Natural killer cell (primary cell): Measurements from ENCODE around the gene POLR2B. TPM values are rescaled to one million over a fixed set of nuclear protein-coding genes. Genes with fewer than 3 reads are reported as not detected.
A peak's percentile ranks its signal among the peaks of the same experiment; 100 is the strongest.

Source experiments
- ATAC-seq, 3 donors: fragments of 150-1000 bp in 2 of 3; fragments of 200-7000 bp in 1 of 3; cut with Tn5 transposase; 1 replicate in 1 of 3; 2 replicates in 2 of 3; pipeline ENCODE4 v1.10.0; 2021; ENCODE audit warnings: mild to moderate bottlenecking in 2 of 3, moderate library complexity in 2 of 3
- DNase-seq, 2 donors: peaks; one replicate each; pipeline versions ENCODE4 v3.0.0 to v3.0.0-alpha.2; 2013 to 2021; ENCODE audit warnings: mixed read lengths in 1 of 2
- H3K27ac ChIP-seq: one replicate; pipeline ENCODE4 v1.5.1; 2013; ENCODE audit warnings: mild to moderate bottlenecking, low read length
- H3K27me3 ChIP-seq: one replicate; pipeline ENCODE4 v1.6.1; 2013; ENCODE audit warnings: low read length; ENCODE audit not compliant: control insufficient read depth, insufficient read depth
- H3K36me3 ChIP-seq: one replicate; pipeline ENCODE4 v1.6.1; 2013; ENCODE audit warnings: low read length; ENCODE audit not compliant: control insufficient read depth, insufficient read depth
- H3K4me1 ChIP-seq: one replicate; pipeline ENCODE4 v1.6.1; 2013; ENCODE audit warnings: low read length; ENCODE audit not compliant: control insufficient read depth, insufficient read depth
- H3K4me3 ChIP-seq: one replicate; pipeline ENCODE4 v1.5.1; 2013; ENCODE audit warnings: low read length
- H3K9me3 ChIP-seq: one replicate; pipeline ENCODE4 v1.6.1; 2013; ENCODE audit warnings: low read length; ENCODE audit not compliant: control insufficient read depth, insufficient read depth
- H3K27ac Mint-ChIP-seq, 2 donors: one replicate each; pipeline ENCODE4 v1.8.0; 2022; ENCODE audit warnings: mild to moderate bottlenecking in 2 of 2, mixed read lengths in 2 of 2, moderate library complexity in 1 of 2
- H3K27me3 Mint-ChIP-seq, 2 donors: one replicate each; pipeline ENCODE4 v1.8.0; 2022; ENCODE audit warnings: low read depth in 2 of 2, mixed read lengths in 2 of 2
- H3K36me3 Mint-ChIP-seq: one replicate; pipeline ENCODE4 v1.8.0; 2022; ENCODE audit warnings: mixed read lengths
- H3K4me1 Mint-ChIP-seq, 2 donors: one replicate each; pipeline ENCODE4 v1.8.0; 2022; ENCODE audit warnings: mixed read lengths in 2 of 2
- H3K4me3 Mint-ChIP-seq: one replicate; pipeline ENCODE4 v1.8.0; 2022; ENCODE audit warnings: mild to moderate bottlenecking, moderate library complexity, mixed read lengths
- H3K9me3 Mint-ChIP-seq, 2 donors: one replicate each; pipeline ENCODE4 v1.8.0; 2022; ENCODE audit warnings: mixed read lengths in 2 of 2
- WGBS: methylation state at CpG from one replicate; pipeline ENCODE4 v1.1.7; 2013; ENCODE audit warnings: missing lambda C conversion rate; ENCODE audit not compliant: insufficient coverage; 5-methylcytosine and 5-hydroxymethylcytosine counted together
- intact Hi-C: fragments of 100-400 bp; cut with micrococcal nuclease; formaldehyde crosslinking; loops from one replicate; pipeline ENCODE4 v1.14.2; 2022
- total RNA-seq, 4 donors: library from RNA; stranded (reverse); fragments of 120-200 nt in 1 of 4; gene quantifications; one replicate each; pipeline versions ENCODE4 v1.2.3 to v1.2.4, GENCODE V29; 2013 to 2022
- TF ChIP-seq, protein P1 (sequence below): fragments of 200-600 bp; IDR thresholded peaks from one replicate; pipeline ENCODE4 v1.8.0; 2022; ENCODE audit warnings: antibody characterized with exemption

POLR2B gene
- total RNA-seq, 3 donors from 2014 or later (not counting 1 experiment from before 2014, with no cell fraction given) = 108 to 113 (median 110) TPM

DNA sequence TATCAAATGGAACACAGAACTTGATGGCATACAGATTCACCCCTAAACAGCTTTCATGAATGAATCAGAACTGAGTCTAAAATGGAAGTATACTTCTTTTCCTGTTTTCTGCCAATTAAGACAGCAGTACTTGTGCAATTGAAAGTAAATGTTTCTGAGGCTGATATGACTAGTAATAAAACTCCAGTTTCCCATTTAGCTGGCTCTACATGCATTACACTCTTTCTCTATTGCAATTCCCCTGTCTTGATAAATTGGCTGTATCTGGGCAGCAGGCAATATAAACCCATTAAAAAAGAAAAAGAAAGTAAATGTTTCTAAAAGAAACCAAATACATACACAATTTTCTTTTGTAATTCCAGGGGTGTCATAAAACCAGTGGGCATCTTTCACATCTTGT lies 5.9 kb upstream of the POLR2B start:
- no peaks in the 10 kb centered on the region for H3K9me3 ChIP-seq
- ATAC-seq = no peak
- H3K27ac ChIP-seq = no peak overlapping the region
- Mint-ChIP-seq H3K4me1 (peaks cover 34 to 44% of the 10 kb centered on the region in 2 donors), H3K27ac (no peak overlapping the region), H3K27me3 (no peaks in the 10 kb centered on the region), H3K9me3 (peaks cover 0 to 4% of the 10 kb centered on the region in 2 donors), H3K36me3 (peaks cover 39% of the 10 kb centered on the region), H3K4me3 (no peak overlapping the region)
- TF ChIP-seq, protein P1, sequence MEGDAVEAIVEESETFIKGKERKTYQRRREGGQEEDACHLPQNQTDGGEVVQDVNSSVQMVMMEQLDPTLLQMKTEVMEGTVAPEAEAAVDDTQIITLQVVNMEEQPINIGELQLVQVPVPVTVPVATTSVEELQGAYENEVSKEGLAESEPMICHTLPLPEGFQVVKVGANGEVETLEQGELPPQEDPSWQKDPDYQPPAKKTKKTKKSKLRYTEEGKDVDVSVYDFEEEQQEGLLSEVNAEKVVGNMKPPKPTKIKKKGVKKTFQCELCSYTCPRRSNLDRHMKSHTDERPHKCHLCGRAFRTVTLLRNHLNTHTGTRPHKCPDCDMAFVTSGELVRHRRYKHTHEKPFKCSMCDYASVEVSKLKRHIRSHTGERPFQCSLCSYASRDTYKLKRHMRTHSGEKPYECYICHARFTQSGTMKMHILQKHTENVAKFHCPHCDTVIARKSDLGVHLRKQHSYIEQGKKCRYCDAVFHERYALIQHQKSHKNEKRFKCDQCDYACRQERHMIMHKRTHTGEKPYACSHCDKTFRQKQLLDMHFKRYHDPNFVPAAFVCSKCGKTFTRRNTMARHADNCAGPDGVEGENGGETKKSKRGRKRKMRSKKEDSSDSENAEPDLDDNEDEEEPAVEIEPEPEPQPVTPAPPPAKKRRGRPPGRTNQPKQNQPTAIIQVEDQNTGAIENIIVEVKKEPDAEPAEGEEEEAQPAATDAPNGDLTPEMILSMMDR = no peak
- intact Hi-C loops = no loop called here
- H3K4me1 ChIP-seq = peaks cover 25% of the 10 kb centered on the region
- DNase-seq = no peak
- H3K4me3 ChIP-seq = no peak overlapping the region
- H3K36me3 ChIP-seq = peaks cover 44% of the 10 kb centered on the region
- no peaks in the 10 kb centered on the region for H3K27me3 ChIP-seq

DNA sequence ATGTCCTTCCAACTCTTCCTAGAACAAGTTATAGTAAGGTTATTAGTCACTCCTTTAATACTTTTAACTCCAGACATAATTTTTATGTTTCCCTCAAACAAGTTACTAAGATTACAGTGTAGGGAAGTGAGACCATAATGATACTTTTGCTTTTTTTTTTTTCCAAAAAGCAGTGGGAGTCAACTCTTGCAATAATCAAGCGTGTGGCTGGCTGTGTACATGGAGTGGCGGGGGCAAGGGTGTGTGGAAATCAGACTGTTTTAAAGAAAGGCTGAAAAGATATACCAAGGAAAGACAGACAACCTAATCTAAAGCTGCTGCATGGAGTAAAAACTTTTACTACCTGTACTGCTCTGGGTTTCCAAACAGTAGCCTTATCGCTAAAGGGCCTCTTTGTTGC lies 5.4 kb upstream of the POLR2B start:
- Mint-ChIP-seq H3K9me3 (peaks cover 0 to 4% of the 10 kb centered on the region in 2 donors), H3K4me3 (no peak overlapping the region), H3K36me3 (peaks cover 38% of the 10 kb centered on the region), H3K27ac (peak overlapping the region in 1 of 2 donors; percentile 75), H3K4me1 (peaks cover 36 to 46% of the 10 kb centered on the region in 2 donors), H3K27me3 (no peaks in the 10 kb centered on the region)
- DNase-seq (no peak), ATAC-seq (no peak)
- Histone ChIP-seq H3K36me3 (peaks cover 40% of the 10 kb centered on the region), H3K27ac (no peak overlapping the region), H3K9me3 (no peaks in the 10 kb centered on the region), H3K27me3 (no peaks in the 10 kb centered on the region), H3K4me3 (no peak overlapping the region), H3K4me1 (peaks cover 29% of the 10 kb centered on the region)
- TF ChIP-seq, protein P1 = no peak
- whole genome bisulfite sequencing = 96% methylated on average over 2 of the region's 3 CpGs
- intact Hi-C loops = no loop called here

DNA sequence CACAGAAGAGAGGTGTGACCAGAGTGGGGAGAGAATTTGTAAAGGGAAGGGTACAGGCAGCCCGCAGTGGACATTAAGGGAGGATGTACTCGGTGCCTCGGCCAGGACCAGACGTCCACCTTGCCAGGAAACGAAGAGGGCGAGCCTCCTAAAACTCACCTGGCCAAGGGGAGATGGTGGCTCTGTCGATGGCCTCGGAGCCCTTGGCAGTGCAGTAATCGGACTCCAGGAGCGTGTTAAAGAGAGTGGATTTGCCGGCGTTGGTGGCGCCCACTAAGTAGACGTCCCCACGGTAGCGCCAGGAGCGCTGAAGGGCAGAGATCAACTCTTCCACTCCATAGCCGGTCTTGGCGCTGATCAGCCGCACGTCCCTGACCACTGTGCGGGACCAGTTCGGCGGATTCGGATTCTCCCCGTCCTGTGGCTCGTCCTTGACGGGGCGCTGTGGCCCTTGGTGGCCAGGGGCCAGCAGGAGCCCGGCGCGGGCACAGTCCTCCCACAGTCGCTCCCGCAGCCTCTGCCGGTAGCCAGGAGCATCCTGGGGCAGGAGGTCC lies 2.3 kb upstream of the POLR2B start:
- H3K9me3 ChIP-seq = no peaks in the 10 kb centered on the region
- H3K4me3 Mint-ChIP-seq = peak overlapping the region; percentile 100
- peaks cover 44% of the 10 kb centered on the region for H3K4me1 ChIP-seq
- H3K27ac Mint-ChIP-seq = peak overlapping the region; percentile 77 to 98
- H3K4me1 Mint-ChIP-seq = peaks cover 54 to 59% of the 10 kb centered on the region in 2 donors
- TF ChIP-seq, protein P1 = no peak
- H3K36me3 ChIP-seq = peaks cover 26% of the 10 kb centered on the region
- H3K27me3 ChIP-seq = no peaks in the 10 kb centered on the region
- H3K27ac ChIP-seq = no peak overlapping the region
- H3K27me3 Mint-ChIP-seq = no peaks in the 10 kb centered on the region
- intact Hi-C loops = loop anchor here (5.0 kb wide), 2 partner anchors 106 to 136 kb away; partner anchors contain the start of gene IGFBP7
- peaks cover 28% of the 10 kb centered on the region for H3K36me3 Mint-ChIP-seq
- peaks cover 0 to 4% of the 10 kb centered on the region in 2 donors for H3K9me3 Mint-ChIP-seq
- ATAC-seq (no peak), DNase-seq (peak in 1 of 2 donors; percentile 23)
- WGBS = 2% methylated on average over 35 of the region's 35 CpGs
- H3K4me3 ChIP-seq = peak overlapping the region; percentile 99
